GM19240 (cell line): ENCODE measurements around the gene RFX2.
A peak's percentile ranks its signal among the peaks of the same experiment; 100 is the strongest.
"Not testable (repeated sequence)": the region's sequence is repeated elsewhere in the genome, so short reads cannot be mapped to it uniquely, and the experiment has no call there.

Experiments used
- DNase-seq: peaks from one replicate; pipeline ENCODE4 v3.0.0; 2011; ENCODE audit warnings: low spot score; ENCODE audit not compliant: insufficient read length

RFX2 gene

DNA sequence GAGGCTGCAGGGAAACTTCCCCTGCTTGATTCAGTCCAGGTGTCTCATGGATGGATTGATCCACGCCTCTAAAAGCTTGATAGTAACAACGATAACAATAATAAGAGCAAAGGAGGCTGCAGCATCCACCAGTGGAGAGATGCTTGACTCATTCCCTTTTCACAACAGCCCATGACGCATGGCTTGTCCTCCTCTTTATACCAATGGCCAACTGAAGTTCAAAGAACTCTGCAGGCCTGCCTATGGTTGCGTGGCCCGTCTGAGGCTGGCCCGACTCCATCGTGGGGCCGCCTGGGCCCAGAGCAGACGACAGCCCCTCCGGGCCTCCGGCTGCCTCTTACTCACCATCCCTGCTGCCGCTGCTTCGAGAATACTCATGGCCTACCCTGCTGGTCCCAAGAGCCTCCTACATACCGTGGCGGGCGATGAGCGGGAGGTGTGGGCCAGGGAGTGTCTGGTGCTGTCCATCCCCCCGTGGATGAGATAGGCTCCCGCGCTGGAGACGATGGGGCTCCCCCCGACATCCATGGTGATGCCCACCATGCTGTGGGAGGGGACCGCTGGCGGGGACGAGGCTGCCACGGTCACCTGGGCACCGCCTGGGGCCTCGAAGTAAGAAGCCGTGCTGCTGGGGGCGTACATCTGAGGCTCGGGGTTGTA is 70.6 kb downstream of the RFX2 start:
- no peak for DNase-seq

DNA sequence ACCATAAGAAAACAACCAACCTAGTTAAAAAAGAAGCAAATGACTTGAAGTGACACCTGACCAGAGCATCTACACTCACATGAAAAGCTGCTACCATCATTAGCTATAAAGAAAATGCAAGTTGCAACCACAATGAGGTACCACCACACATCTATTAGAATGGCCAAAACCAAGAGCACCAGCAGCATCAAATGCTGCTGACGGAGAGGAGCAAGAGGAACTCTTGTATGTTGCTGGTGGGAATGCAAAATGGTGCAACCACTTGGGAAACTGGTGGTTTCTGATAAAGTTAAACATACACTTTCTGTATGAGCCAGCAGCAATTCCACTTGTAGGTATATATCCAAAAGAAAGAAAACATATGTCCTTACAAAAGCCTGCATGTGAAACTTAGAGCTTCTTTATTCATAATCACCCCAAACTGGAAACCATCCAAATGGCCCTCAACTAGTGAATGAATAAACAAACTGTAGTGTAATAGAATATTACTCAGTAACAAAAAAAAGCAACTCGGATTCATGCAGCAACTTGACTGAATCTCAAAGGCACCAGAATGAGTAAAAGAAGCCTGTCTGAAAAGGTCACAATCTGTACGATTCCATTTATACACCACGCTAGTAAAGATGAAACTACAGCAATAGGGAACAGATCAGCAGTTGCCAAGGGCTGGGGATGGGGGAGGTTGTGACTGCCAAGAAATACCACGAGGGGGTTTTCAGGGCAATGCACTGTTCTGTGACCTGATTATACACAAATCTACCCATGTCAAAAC is 71.5 kb downstream of the RFX2 start:
- peak; percentile 62 for DNase-seq

DNA sequence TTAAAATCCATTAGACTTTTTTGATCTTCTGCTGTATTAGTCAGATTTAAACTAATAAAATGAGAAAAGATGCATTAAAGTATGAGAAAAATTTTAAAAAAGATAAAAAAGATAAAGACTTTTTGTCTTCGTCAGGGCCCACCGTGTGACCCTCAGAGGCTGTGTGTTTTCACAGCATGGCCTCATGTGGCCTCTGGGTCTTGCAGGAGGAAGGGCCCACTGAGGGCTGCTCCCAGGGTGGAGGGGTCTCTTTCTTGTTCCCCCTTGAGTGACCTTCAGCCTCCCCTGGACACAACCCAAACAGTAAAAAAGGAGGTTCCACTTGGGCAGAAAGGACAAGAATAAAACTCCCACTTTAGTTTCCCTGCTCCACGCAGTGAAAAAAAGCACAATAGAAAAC is 75.3 kb downstream of the RFX2 start:
- no peak for DNase-seq

DNA sequence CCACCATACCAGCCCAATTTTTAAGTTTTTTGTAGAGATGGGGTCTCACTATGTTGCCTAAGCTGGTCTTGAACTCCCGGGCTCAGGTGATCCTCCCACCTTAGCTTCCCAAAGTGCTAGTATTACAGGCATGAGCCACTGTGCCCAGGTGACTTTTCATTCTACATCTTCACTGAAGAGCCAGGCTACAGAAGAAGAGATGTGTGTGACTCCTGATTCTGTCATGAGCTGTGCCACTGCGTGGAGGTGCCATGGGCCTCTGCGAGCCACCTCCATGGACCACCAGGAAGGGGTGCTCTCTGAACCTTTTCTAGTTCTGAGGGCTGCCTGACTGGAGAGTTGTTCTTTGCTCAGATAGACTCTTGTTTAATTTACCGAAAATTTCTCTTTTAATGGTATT is 75.8 kb downstream of the RFX2 start:
- DNase-seq, result no peak

DNA sequence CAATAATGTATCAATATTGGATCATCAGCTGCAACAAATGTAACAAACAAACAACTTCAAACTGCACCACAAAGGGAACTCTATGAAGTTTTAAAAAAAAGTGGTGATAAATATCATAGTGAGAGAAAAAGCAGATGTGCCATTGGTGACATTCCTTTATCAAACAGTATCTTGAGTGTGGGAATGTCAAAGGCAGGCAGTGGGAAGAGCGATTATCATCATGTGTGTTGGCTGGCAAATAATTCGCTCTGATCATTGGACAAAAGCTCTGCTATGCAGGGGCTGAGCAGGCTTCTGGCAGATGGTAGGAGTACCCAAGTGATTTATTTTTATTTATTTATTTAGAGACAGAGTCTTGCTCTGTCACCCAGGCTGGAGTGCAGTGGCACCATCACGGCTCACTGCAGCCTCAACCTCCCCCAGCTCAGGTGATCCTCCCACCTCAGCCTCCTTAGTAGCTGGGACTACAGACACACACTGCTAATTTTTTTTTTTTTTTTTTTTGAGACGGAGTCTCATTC is 76.5 kb downstream of the RFX2 start:
- DNase-seq, result no peak

DNA sequence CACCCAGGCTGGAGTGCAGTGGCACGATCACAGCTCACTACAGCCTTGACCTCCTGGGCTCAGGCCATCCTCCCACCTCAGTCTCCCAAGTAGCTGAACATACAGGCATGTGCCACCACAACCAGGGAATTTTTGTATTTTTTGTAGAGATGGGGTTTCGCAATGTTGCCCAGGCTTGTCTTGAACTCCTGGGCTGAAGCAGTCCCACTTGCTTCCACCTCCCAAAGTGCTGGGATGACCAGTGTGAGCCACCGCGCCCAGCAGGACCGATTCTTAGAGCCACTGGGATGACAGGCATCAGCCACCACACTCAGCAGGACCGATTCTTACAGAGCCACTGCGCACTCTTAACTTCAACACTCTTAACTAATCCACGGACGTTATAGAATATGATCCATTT is 77.5 kb downstream of the RFX2 start:
- DNase-seq, result no peak

DNA sequence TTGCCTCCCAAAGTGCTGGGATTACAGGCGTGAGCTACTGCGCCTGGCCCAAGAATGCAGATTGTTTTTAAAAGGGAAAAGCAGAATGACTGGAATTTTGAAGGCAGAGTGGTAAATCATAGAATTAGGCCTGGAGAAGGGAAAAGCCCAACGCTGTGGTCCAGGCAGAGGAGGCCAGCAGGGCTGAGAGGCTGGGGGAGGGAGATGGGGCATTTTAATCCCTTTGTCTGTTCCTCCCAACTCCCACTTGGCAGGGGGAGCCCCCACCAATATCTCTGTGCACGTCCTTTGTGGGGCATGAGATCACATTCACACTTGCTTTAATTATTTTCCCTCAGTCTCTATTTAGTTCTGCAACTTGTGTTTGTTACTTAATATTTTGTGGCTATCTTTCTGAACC is 77.9 kb downstream of the RFX2 start:
- no peak for DNase-seq

DNA sequence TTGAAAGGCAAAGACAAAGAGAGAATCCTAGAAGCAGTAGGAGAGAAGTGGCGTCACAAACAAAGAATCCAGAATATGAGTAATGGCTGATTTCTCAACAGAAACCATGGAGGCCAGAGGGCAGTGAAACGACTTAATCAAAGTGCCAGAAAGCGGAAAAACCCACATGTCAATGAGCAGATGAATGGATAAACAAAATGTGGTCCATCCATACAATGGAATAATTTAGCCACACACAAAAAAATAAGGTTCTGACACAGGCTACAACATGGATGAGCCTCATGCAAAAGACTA is 80.1 kb downstream of the RFX2 start:
- no peak for DNase-seq

DNA sequence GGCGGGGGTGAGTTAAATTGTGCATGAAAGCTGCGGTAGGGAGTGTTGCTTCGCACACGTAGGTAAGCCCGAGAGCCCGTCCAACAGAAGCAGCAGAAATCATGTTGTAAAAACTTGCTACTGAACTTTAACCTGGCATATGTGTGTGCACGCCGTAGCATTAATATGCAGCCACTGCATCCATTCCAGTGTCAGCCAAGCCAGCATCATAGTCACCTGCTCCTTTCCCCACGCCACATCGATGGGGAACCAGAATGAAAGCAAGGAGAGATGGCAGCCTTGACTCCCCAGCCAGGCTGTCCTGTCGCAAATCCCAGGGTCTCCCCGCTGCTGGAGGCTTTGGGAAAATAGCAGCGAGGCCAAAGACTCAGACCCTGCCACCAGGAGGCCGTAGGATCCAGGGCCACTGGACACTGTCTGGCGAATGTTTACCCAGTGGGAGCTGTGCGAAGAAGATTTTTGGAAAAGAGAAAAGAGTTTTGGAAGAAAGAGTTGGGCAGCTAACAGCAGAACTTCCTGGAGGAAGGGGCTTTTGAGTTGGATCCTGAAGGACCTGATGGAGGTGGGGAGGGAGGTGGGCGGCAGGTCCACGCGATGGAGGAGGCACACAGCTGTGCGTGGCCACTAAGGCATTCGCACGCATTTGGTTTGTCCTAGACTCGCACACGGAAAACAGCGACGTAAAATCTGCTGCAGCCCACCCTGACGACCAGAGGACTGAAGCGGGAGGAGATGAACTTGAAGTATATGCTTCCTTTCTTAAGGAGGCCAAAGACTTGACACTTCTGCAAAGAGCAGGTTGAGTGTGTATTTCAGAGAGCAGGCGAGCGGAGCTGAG is 83.7 kb downstream of the RFX2 start:
- no peak for DNase-seq

DNA sequence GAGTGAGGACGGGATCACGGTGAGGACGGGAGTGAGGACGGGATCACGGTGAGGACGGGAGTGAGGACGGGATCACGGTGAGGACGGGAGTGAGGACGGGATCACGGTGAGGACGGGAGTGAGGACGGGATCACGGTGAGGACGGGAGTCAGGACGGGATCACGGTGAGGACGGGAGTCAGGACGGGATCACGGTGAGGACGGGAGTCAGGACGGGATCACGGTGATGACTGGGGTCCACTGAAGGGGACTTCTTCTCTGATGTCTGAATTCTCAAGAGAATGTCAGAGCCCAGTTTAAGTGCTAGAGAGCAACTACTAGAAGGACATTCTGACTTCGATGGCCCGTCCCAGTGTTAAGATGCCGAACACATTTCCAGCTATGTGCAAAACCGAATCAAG is 85.5 kb downstream of the RFX2 start:
- not testable (repeated sequence) for DNase-seq

DNA sequence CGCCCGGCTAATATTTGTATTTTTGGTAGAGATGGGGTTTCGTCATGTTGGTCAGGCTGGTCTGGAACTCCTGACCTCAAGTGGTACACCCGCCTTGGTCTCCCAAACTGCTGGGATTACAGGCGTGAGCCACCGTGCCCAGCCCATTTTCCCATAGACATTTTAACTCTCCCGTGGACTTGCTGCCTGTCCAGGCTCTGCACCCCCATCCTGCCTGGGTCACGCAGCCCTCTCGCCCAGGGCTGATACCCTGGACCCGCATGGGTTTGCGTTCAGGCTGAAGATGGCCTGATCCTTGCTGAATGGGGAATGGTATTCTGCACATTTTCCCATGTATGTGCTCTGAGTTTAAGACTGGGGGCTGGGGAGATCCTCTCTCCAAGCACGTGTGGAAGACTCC is 86.4 kb downstream of the RFX2 start:
- DNase-seq, result no peak

DNA sequence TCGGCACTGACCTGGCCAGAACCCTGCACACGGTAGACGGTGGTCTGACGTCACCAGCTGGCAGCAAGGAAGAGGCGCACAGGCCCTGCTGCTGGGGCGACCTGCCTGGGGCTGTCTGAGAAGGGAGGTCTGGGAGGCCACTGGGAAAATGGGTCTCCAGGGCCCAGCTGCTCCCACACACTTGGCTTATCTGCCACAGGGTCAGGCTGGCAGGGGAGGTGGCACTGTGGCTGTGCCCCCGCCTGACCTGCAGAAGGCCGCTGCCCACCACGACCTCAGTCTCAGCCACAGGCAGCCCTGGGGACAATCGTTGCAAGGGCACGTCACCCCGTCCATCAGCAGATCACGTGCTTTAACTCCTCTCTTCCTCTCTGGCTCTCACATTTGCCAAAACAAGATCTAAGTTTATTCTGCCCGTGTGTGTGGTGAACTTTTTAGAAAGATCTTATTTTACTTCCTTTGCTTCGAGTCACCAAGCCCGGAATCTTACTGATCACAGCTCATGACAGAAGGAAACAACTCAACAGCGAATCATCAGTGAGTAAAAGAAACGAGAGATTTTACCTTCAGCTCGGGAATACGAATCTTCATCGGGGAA is 87.1 kb downstream of the RFX2 start:
- DNase-seq, result no peak

DNA sequence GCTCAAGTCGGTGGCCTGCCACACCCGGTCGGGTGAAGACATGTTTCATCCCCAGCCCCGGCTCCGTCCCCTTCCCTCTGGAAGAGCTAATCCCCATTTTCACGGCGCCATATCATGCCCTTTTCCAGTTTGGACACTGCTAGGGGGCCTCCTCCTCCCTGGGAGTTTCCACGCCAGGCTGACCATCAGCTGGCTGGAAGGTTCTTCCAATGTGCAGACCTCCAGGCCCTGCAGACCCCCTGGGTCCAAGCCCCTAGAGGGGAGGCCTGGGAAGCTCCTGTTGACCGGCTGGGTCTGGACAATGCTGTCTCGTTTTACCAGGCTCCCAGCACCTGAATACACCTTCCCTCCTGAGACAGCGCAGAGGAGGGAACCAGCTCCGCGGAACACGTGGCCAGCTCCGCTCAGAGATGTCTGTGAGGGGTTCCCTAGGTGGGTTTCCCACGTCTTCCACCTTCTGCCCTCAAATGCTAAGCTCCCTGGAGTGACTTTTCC is 87.7 kb downstream of the RFX2 start:
- DNase-seq, result no peak

DNA sequence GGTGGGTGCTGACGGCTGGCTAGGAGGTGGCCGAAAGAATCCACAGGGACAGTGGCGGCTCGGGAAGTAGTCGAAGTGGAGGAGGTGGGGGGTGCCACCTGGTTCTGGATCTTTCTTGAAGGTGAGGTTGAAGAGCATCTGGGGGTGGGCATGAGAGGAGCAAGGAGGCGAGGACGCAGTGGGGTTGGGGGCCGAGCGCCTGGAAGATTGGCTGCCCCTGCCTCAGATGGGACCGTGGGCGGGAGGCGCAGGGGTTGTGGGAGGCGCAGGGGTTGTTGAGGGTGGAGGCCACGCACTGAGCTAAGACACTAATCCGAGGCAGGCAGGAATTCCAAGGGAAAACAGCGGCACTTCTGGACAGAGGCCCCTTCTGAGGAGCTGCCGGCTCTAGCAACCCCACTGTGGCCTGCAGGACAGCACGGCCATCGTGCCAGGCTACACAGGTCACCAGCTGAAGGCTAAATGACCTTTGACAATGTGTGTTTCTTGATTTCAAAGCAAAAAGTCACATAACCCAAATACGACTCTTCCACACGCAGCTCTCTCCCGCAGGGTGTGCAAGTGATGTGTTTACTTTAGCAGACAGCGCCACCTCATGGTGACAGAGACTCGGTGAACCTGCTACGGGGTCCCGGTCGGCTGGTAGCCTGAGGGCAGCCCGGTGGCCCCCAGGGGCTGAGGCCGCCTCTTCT is 88.3 kb downstream of the RFX2 start:
- DNase-seq, result peak; percentile 70

DNA sequence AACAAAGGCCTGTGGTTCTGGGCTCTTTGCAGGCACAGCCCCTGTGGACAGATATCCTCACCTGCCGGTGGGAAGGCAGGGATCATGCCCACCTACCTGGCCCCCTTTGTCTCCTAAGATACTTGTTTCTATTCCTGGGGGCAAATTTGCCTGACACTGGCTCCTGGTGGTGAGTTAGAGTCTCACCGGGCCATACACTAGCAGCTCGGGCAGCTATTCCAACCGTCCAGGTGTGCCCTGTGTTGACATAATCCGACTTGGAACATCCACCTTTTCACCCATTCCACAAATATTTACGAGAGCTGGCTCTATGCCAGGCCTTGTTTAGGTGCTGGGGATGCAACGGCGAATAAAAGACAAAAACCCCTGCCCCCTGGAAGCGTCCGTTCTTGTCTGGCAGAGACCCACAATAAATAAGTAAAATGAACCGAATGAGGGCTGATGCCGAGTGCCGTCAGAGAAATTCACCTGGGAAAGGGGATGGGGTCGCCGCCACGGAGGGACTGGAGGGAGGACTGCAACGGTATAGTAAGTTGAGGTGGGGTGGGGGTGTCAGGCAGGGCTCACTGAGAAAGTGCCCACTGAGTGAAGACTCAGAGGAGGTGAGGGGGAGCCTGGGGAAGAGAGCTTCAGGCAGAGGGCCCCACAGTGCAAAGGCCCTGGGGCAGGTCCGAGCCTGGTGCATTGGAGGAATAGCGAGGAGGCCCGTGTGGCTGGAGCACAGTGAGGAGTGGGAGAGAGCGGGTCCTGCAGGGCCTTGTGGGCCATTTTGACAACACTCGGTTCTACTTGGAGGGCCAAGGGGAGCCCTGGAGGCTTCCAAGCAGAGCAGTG is 89.1 kb downstream of the RFX2 start:
- DNase-seq, result no peak

DNA sequence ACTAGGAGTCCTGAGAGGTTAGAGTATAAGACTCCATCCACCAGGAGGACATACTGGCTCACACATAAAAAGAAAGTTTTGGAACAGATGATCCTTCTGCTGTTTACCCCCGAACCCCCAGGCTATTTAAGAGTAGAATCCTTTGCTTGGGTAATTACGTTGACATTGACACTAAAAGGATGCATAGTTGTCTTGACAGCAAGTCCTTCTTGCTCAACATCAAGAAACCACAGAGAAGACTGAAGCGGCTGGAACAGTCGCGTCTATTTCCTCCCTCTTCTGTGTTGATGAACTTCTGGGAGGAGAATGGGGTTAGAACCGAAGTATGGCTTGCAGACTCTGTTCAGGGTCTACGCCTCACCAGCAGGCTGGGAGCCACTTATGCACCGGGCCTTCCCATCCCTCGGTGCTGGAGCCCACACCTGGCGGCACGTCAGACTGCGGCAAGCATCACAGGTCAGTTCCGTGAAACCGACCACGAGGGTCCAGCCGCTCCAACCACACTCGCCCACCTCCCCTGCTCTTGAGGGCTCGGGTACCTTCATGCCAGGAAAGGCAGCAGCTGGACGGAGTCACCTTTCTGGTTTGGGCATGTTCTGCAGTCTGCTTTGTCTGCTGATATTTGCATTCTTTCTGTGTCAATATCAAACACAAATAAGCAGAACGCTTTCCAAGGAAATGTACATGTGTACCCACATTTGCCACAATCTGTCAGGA is 90.0 kb downstream of the RFX2 start:
- no peak for DNase-seq

DNA sequence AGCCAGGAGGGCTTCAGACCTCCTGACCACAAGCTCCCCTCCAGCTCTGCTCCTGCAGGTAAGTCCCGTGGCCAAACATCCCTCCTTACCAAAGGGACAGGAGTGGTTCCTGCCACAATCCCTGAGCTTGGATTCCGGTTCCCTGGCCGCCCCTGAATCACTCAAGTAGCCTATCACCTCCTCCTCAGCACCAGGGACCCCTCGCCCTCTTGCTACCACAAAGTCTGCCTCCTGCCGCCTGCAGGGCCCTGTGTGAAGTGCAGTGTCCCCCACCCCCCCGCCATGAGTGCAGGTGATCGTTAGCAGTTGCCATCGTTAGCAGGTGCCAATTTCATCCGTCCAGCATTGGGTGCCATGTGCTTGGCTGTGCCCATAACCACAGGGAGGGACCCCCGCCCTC is 91.5 kb downstream of the RFX2 start:
- no peak for DNase-seq

DNA sequence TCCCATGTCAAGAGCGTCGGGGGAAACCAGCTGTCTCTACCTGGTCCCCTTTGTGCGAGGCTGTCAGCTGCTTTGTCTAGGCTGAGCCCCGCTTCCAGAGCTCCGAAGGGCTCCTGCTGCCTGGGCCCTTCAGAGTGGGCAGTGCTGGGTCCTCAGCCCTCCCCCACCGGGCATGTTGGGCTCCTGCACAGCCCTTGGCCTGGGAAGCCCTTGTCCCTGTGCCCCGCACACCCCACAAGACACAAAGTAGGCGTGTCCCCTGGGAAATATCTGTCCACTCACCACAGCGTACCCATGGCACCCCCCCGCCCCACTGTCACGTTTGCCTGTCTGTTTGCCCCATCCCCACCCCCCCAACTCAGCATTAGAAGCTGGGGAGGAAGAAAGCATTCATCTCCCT is 92.7 kb downstream of the RFX2 start:
- DNase-seq, result no peak

DNA sequence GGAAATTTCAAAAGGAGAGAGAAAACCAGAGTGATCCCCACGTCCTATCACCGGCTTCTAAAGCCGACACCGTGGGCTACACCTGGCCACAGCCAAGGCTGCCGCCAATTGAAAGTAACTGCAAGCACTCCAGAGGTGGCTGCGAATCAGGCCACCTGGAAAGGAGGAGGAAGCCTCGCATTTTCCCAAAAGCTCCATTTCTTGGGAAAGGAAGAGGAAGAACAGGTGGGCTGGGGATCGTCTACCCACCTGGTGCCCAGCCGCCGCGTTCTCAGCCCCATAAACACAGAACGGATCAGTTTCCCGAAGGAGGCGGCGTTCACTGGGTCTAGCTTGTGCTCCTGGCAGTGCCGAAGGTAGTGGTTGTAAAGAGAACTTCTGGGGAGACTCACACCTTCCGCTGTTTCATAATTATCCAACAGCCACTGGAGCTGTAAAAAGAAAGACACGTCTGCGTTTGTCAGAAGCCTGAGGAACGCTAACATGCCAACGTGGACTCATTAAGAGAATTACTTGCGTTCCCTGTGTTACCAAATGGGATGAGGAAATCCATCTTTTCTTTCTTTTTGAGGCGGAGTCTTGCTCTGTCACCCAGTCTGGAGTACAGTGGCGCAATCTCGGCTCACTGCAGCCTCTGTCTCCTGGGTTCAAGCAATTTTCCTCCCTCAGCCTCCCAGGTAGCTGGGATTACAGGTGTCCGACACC is 94.3 kb downstream of the RFX2 start:
- no peak for DNase-seq
